HUES64 (cell line): ENCODE data around the gene PPM1K.

Experiments
- H3K27ac ChIP-seq: 2 replicates; pipeline ENCODE4 v1.7.0; 2013; ENCODE audit warnings: low read depth, low read length, inconsistent platforms
- H3K27me3 ChIP-seq: 2 replicates; pipeline ENCODE4 v1.6.1; 2013; ENCODE audit warnings: mild to moderate bottlenecking, low read length; ENCODE audit not compliant: insufficient read depth
- H3K36me3 ChIP-seq: 2 replicates; pipeline ENCODE4 v1.6.1; 2013; ENCODE audit warnings: mild to moderate bottlenecking, low read length; ENCODE audit not compliant: insufficient read depth
- H3K4me1 ChIP-seq: 2 replicates; pipeline ENCODE4 v1.6.1; 2013; ENCODE audit warnings: mild to moderate bottlenecking, low read length, moderate library complexity; ENCODE audit not compliant: insufficient read depth
- H3K4me3 ChIP-seq: 2 replicates; pipeline ENCODE4 v1.5.1; 2013; ENCODE audit warnings: mild to moderate bottlenecking, low read length, moderate library complexity
- H3K9ac ChIP-seq: 2 replicates; pipeline ENCODE4 v1.6.1; 2013; ENCODE audit warnings: mild to moderate bottlenecking, low read depth, low read length
- H3K9me3 ChIP-seq: 2 replicates; pipeline ENCODE4 v1.6.1; 2013; ENCODE audit warnings: low read depth, low read length; ENCODE audit not compliant: insufficient read depth
- WGBS: fragments of 150-250, 120-280 bp; methylation state at CpG from one replicate; pipeline ENCODE4 v1.1.7; 2013; ENCODE audit warnings: missing lambda C conversion rate; 5-methylcytosine and 5-hydroxymethylcytosine counted together

The PPM1K gene

DNA sequence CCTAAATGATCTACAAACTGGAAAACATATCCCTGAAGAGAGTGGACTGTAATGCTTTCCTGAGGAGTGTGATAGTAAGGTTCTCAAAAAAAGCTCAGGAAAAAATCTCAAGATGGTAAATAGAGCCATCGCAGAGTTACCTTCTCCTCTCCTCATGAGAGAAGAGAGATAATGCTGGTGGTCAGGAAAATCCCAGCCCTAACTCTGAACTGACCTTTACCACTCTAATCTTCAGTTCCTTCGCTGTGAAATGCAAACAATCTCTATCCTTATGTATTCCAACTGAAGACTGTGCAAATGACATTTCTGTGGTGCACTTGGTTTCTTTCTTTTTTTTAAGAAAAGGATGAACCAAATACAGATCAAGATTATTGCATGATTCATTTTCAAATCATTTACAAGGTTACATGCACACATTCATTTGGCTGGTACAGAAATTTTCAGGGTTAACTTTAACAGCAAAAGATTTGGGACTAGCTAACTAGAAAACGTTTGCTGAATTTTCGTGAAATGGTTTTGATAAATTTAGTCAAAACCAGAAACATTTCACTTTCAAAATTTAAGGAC lies 8.3 kb downstream of the PPM1K start:
- Histone ChIP-seq H3K36me3 (peaks cover 24% of the 10 kb centered on the region; the same call in 1 of the 2 replicates), H3K27ac (no peak overlapping the region), H3K9ac (no peak overlapping the region), H3K4me3 (no peak overlapping the region), H3K27me3 (no peaks in the 10 kb centered on the region), H3K4me1 (no peaks in the 10 kb centered on the region; the same call in 1 of the 2 replicates), H3K9me3 (peaks cover 21% of the 10 kb centered on the region)
- 83% methylated on average over 3 of the region's 4 CpGs for WGBS

DNA sequence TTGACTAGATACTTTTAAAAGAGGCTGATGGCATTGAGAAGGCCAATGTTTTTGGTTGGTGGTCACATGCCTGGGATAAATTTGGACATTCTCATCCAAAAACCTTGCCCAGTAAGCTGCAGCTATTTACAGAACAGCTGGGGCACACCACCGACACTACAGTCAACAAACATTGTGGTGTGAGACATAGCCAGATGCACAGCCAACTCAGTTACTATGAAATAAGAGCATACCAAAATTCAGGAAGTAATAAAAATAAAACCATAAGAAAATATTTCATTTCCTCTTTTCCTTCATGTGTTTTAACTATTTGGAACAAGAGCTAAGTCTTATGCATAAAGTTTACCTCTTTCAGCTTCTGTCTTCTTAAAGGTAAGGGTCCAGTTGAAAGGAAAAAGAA lies 8.8 kb downstream of the PPM1K start:
- H3K4me1 ChIP-seq: no peaks in the 10 kb centered on the region; the same call in 1 of the 2 replicates
- peaks cover 24% of the 10 kb centered on the region; the same call in 1 of the 2 replicates for H3K36me3 ChIP-seq
- no peak overlapping the region for H3K9ac ChIP-seq
- WGBS: 100% methylated on average over 1 of the region's 1 CpG
- H3K27ac ChIP-seq: no peak overlapping the region
- H3K4me3 ChIP-seq: no peak overlapping the region
- H3K27me3 ChIP-seq: no peaks in the 10 kb centered on the region
- peaks cover 21% of the 10 kb centered on the region for H3K9me3 ChIP-seq

DNA sequence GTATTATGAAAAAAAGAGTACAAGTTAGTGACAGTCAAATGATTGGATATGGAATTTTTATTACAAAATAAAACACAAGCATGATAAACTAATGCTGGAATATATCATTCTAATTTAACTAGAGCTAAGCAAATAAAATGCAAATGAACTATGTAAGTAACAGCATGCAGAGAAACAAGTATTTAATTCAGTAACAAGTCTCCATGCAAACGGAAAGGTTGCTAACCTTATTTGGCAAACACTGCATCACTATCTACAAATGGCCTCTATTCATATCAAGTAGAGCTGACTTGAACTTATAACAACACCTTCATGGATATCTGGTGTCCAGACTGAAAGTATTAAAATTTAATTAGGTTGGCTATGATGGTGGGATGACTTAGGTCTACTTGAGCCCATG lies 15.4 kb downstream of the PPM1K start:
- Histone ChIP-seq H3K36me3 (0 out of 2 replicates have a peak, but pooled peaks cover 2% of the 10 kb centered on the region), H3K9ac (no peak overlapping the region), H3K4me3 (no peak overlapping the region), H3K27me3 (no peaks in the 10 kb centered on the region), H3K9me3 (no peaks in the 10 kb centered on the region), H3K27ac (no peak overlapping the region), H3K4me1 (no peaks in the 10 kb centered on the region)
- WGBS: 92% methylated on average over 1 of the region's 1 CpG

DNA sequence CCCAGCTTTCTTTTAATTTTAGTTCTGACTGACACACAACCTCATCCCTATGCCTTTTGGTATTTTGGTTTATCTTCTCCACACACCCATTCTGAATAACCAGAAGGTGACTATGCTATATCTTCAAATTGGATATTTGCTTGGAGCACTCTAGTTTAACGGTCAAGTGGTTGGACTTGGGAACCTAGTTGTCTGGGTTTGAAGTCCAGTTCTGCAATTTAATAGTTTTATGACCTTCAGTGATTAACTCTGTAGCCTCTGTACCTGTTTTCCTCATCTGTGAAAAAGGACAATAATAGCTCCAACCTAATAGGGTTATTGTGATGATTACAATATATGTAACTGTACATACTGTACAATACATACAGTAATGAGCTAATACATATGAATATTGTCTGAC lies 20.0 kb downstream of the PPM1K start:
- Histone ChIP-seq H3K9ac (no peak overlapping the region), H3K4me3 (no peak overlapping the region), H3K4me1 (no peaks in the 10 kb centered on the region), H3K36me3 (peaks cover 2% of the 10 kb centered on the region; the same call in 1 of the 2 replicates), H3K27me3 (no peaks in the 10 kb centered on the region), H3K27ac (no peak overlapping the region), H3K9me3 (no peaks in the 10 kb centered on the region)
- 100% methylated on average over 1 of the region's 1 CpG for WGBS

DNA sequence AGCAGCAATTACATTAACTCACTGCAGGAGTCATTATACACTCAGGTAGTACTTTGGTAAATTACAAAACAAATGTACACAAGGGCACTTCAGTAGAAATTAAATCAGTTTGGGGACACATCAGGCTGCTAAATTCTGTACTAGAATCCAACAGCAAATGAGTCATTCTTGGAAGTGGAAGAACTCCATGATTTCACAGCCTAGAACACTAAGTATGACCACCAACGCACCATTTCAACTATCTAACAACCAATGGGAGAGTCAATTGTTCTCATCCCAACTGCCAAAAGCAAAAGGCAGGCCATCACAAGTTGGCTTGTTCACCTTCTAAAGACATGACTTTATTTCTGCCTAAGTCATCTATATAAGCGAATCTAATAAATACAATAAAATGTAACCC lies 26.6 kb downstream of the PPM1K start:
- Histone ChIP-seq H3K9me3 (no peaks in the 10 kb centered on the region), H3K9ac (no peak overlapping the region), H3K27ac (no peak overlapping the region), H3K36me3 (no peaks in the 10 kb centered on the region; the same call in 1 of the 2 replicates), H3K4me3 (no peak overlapping the region), H3K4me1 (no peaks in the 10 kb centered on the region), H3K27me3 (no peaks in the 10 kb centered on the region)
- 100% methylated on average over 2 of the region's 2 CpGs for WGBS

DNA sequence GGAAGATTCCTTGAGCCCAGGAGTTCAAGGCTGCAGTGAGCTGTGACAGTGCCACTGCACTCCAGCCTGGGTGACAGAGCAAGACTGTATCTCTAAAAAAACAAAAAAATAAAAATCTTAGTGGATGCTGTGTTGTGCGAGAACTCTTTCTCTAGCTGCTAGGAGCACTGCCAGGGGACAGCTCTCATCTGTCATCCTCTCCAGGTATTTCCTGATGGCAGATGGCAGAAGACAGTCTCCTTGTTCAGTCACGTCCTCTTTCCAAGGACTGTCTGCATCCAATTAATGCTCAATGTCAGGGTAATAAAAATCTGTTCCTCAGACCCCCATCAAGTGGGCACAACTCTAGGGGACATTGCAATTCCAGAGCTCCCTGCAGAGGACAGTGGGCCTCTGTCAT lies 29.2 kb downstream of the PPM1K start:
- no peaks in the 10 kb centered on the region for H3K27me3 ChIP-seq
- no peaks in the 10 kb centered on the region for H3K4me1 ChIP-seq
- WGBS: 92% methylated on average over 2 of the region's 2 CpGs
- no peak overlapping the region for H3K4me3 ChIP-seq
- H3K36me3 ChIP-seq: no peaks in the 10 kb centered on the region
- no peak overlapping the region for H3K9ac ChIP-seq
- H3K9me3 ChIP-seq: no peaks in the 10 kb centered on the region
- H3K27ac ChIP-seq: no peak overlapping the region

DNA sequence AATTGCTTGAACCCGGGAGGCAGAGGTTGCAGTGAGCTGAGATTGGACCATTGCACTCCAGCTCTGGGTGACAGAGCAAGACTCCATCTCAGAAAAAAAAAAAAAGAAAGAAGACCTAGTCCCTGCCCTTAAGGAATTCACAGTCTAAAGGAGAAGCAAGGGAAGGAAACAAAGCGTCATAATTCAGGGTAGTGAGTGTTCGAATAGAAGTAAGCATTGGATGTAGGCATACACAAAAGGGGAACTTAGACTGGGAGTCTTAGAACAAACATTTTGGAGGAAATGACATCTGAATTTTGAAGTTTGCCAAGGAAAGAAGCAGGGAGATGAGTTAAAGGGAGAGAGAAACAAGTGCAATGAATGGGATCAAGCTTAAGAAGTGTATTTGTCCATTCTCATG lies 32.4 kb downstream of the PPM1K start:
- WGBS: 94% methylated on average over 3 of the region's 3 CpGs
- H3K4me1 ChIP-seq: no peaks in the 10 kb centered on the region
- H3K4me3 ChIP-seq: no peak overlapping the region

DNA sequence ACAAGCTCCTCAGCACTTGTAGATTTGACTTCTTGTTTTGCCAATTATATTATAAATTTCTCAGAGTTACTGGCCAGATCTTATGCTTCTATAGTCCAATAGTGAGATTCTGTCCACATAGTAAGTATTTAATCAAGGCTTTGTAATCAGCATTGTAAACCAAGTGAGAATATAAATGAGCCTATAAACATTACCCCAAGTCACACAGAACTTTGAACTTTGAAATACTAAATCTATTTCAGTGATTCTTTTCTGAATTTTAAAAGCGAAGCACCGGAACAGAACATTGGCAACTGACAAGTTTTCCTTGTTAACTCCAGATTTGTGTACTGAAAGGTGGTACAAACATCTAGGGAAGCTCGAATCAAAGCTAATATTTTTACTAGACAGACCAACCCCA lies 37.2 kb downstream of the PPM1K start:
- H3K36me3 ChIP-seq: no peaks in the 10 kb centered on the region
- no peaks in the 10 kb centered on the region for H3K4me1 ChIP-seq
- H3K9me3 ChIP-seq: no peaks in the 10 kb centered on the region
- 98% methylated on average over 3 of the region's 3 CpGs for WGBS
- H3K27me3 ChIP-seq: no peaks in the 10 kb centered on the region
- no peak overlapping the region for H3K4me3 ChIP-seq
- no peak overlapping the region for H3K9ac ChIP-seq
- no peak overlapping the region for H3K27ac ChIP-seq

More for the DNA sequence above, 32.4 kb downstream of the PPM1K start:
- Histone ChIP-seq H3K36me3 (no peaks in the 10 kb centered on the region), H3K9ac (no peak overlapping the region), H3K27ac (no peak overlapping the region), H3K27me3 (no peaks in the 10 kb centered on the region), H3K9me3 (no peaks in the 10 kb centered on the region)

DNA sequence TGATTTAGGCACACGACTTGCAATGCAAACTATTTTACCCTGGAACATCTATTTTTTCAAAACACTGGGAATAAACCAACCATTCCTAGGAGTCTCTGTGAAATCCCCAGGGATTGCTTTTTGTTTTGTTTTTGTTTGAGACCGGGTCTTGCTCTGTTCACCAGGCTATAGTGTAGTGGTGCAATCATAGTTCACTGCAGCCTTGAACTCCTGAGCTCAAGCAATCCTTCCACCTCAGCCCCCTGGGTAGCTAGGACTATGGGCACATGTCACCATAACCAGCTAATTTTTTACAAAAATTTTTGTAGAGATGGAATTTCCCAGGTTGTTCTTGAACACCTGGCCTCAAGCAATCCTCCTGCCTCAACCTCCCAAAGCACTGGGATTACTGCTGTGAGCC lies 37.8 kb downstream of the PPM1K start:
- Histone ChIP-seq H3K36me3 (no peaks in the 10 kb centered on the region), H3K4me1 (no peaks in the 10 kb centered on the region), H3K9ac (no peak overlapping the region), H3K27ac (no peak overlapping the region), H3K4me3 (no peak overlapping the region), H3K9me3 (no peaks in the 10 kb centered on the region), H3K27me3 (no peaks in the 10 kb centered on the region)
- WGBS: 84% methylated on average over 2 of the region's 2 CpGs

DNA sequence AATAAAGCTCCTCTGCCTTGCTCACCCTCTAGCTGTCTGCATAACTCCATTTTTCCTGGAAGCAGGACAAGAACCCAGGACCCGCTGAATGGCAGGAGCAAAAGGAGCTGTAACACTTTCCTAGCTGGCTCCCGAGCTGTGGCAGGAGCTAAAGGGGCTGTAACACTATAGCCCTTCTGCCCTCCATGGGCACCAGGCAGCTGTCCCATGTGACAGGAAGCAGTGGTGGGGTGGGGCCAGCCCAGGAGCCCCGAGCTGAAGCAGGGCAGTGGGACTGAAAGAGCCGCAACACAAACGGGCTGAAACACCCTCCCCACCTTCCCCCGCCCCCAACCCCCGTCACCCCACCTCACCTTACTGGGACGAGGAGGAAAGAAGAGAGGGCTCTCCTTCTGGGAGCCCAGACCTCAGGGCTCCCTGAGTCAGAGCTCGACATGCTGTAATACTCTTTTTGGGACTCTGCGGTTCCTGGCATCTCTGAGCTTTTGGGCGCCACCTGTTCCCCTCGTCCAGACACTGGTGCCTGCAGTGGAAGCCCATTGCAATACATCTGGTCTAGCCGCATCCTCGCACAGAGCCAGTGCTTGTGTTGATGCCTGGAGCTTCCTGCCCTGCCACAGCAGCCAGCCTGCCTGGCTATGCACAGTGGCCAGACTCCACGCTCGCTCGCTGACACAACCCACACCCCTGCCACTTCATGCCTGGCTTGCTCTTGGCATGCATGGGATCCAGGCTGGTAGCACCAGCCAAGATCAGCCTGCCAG lies 39.4 kb downstream of the PPM1K start:
- no peak overlapping the region for H3K9ac ChIP-seq
- no peaks in the 10 kb centered on the region for H3K4me1 ChIP-seq
- no peaks in the 10 kb centered on the region for H3K36me3 ChIP-seq
- no peaks in the 10 kb centered on the region for H3K27me3 ChIP-seq
- H3K27ac ChIP-seq: no peak overlapping the region
- H3K4me3 ChIP-seq: no peak overlapping the region
- WGBS: 93% methylated on average over 14 of the region's 17 CpGs
- H3K9me3 ChIP-seq: no peaks in the 10 kb centered on the region

DNA sequence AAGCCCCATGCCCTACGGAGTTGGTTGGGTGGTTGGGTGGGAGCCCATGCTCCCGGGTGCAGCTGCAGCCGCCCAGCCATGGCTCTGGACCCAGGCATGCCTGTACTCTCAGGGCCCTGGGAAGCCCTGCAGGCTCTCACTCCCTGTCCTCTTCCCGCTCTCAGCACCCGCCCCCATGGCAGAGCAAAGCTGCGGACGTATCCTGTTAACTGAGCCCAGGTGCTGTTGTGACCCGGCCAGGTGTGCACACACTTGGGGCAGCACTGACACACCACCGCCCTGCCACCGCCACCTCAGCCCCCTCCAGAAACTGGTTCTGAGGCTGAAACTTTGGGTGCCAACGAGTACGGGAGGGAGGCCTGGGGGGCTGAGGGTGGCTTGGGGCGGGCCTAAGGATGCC lies 40.3 kb downstream of the PPM1K start:
- Histone ChIP-seq H3K4me1 (no peaks in the 10 kb centered on the region), H3K36me3 (no peaks in the 10 kb centered on the region), H3K9ac (no peak overlapping the region), H3K27me3 (no peaks in the 10 kb centered on the region), H3K9me3 (no peaks in the 10 kb centered on the region), H3K4me3 (no peak overlapping the region), H3K27ac (no peak overlapping the region)
- WGBS: 90% methylated on average over 13 of the region's 13 CpGs
